Neuronal stem cell (in vitro differentiated cells): ENCODE data around the gene LANCL3.

Source experiments
- DNase-seq: peaks from one replicate; pipeline ENCODE4 v3.0.0-alpha.2; 2013; ENCODE audit warnings: low spot score
- H2AFZ ChIP-seq: one replicate; pipeline ENCODE4 v1.6.1; 2013; ENCODE audit warnings: mild to moderate bottlenecking, low read length, inconsistent platforms
- H2AK5ac ChIP-seq: 2 replicates; pipeline ENCODE4 v1.6.1; 2013; ENCODE audit warnings: low read depth, mild to moderate bottlenecking, inconsistent platforms, low read length, moderate library complexity, mixed read lengths
- H2BK120ac ChIP-seq: 2 replicates; pipeline ENCODE4 v1.6.1; 2013; ENCODE audit warnings: low read depth, mild to moderate bottlenecking, inconsistent platforms, low read length, moderate library complexity, mixed read lengths
- H2BK12ac ChIP-seq: one replicate; pipeline ENCODE4 v1.6.1; 2013; ENCODE audit warnings: low read length, inconsistent platforms
- H2BK15ac ChIP-seq: 2 replicates; pipeline ENCODE4 v1.6.1; 2013; ENCODE audit warnings: mild to moderate bottlenecking, low read length, inconsistent platforms, mixed read lengths
- H2BK5ac ChIP-seq: one replicate; pipeline ENCODE4 v1.6.1; 2013; ENCODE audit warnings: inconsistent platforms, mild to moderate bottlenecking, low read length, moderate library complexity
- H3K14ac ChIP-seq: one replicate; pipeline ENCODE4 v1.6.1; 2013; ENCODE audit warnings: low read length, inconsistent platforms
- H3K18ac ChIP-seq: 2 replicates; pipeline ENCODE4 v1.6.1; 2013; ENCODE audit warnings: low read length, inconsistent platforms
- H3K23ac ChIP-seq: 2 replicates; pipeline ENCODE4 v1.6.1; 2013; ENCODE audit warnings: low read depth, mild to moderate bottlenecking, mixed read lengths, low read length, inconsistent platforms; ENCODE audit not compliant: poor library complexity
- H3K27ac ChIP-seq: replicated peaks from 3 replicates; pipeline ENCODE4 v1.5.1; 2013; ENCODE audit warnings: low read length, inconsistent platforms
- H3K27me3 ChIP-seq, 3 experiments: 2 replicates each; pipeline ENCODE4 v1.6.1; 2013; ENCODE audit warnings: low read length in 3 of 3, mild to moderate bottlenecking in 2 of 3, inconsistent platforms in 1 of 3, low read depth in 1 of 3, mixed read lengths in 1 of 3, moderate library complexity in 1 of 3; ENCODE audit not compliant: control insufficient read depth in 3 of 3, insufficient read depth in 3 of 3
- H3K36me3 ChIP-seq, 2 donors: replicated peaks in 1 of 2; 2 replicates each; pipeline ENCODE4 v1.6.1; 2013; ENCODE audit warnings: low read length in 2 of 2; ENCODE audit not compliant: control insufficient read depth in 2 of 2, insufficient read depth in 2 of 2
- H3K4ac ChIP-seq: 2 replicates; pipeline ENCODE4 v1.6.1; 2013; ENCODE audit warnings: inconsistent platforms, mild to moderate bottlenecking, low read length, moderate library complexity
- H3K4me1 ChIP-seq, 2 donors: 1 replicate in 1 of 2; 2 replicates in 1 of 2; pipeline ENCODE4 v1.6.1; 2013; ENCODE audit warnings: low read length in 2 of 2, low read depth in 1 of 2; ENCODE audit not compliant: control insufficient read depth in 2 of 2, insufficient read depth in 1 of 2
- H3K4me2 ChIP-seq: one replicate; pipeline ENCODE4 v1.6.1; 2013; ENCODE audit warnings: mild to moderate bottlenecking, low read length, inconsistent platforms; ENCODE audit not compliant: insufficient read depth, poor library complexity, severe bottlenecking
- H3K4me3 ChIP-seq, 2 donors: 2 replicates each; pipeline ENCODE4 v1.5.1; 2013; ENCODE audit warnings: low read length in 2 of 2, mild to moderate bottlenecking in 2 of 2, inconsistent platforms in 1 of 2, moderate library complexity in 1 of 2
- H3K79me1 ChIP-seq: one replicate; pipeline ENCODE4 v1.6.1; 2013; ENCODE audit warnings: low read depth, mild to moderate bottlenecking, inconsistent platforms, low read length, moderate library complexity
- H3K9ac ChIP-seq: one replicate; pipeline ENCODE4 v1.6.1; 2013; ENCODE audit warnings: mild to moderate bottlenecking, low read depth, low read length, inconsistent platforms; ENCODE audit not compliant: poor library complexity
- H3K9me3 ChIP-seq, 2 donors: replicated peaks in 1 of 2; 2 replicates each; pipeline versions ENCODE3 to v1.6.1; 2013; ENCODE audit warnings: low read length in 2 of 2, mild to moderate bottlenecking in 2 of 2, inconsistent platforms in 1 of 2, low read depth in 1 of 2, mixed read lengths in 1 of 2, moderate library complexity in 1 of 2; ENCODE audit not compliant: control insufficient read depth in 2 of 2, insufficient read depth in 1 of 2
- H4K8ac ChIP-seq: one replicate; pipeline ENCODE4 v1.6.1; 2013; ENCODE audit warnings: low read depth, mild to moderate bottlenecking, inconsistent platforms, low read length, moderate library complexity
- H4K91ac ChIP-seq: one replicate; pipeline ENCODE4 v1.6.1; 2013; ENCODE audit warnings: low read length, low read depth, mild to moderate bottlenecking, inconsistent platforms; ENCODE audit not compliant: poor library complexity
- WGBS, 2 donors: extraction: QIAGEN DNeasy Blood & Tissue Kit; methylation state at CpG; one replicate each; pipeline ENCODE4 v1.1.7; 2013; ENCODE audit warnings: missing lambda C conversion rate in 2 of 2, mixed read lengths in 1 of 2; ENCODE audit not compliant: insufficient read length in 2 of 2, insufficient replicate concordance in 1 of 2; ENCODE audit errors: extremely low coverage in 2 of 2; 5-methylcytosine and 5-hydroxymethylcytosine counted together

LANCL3 gene

DNA sequence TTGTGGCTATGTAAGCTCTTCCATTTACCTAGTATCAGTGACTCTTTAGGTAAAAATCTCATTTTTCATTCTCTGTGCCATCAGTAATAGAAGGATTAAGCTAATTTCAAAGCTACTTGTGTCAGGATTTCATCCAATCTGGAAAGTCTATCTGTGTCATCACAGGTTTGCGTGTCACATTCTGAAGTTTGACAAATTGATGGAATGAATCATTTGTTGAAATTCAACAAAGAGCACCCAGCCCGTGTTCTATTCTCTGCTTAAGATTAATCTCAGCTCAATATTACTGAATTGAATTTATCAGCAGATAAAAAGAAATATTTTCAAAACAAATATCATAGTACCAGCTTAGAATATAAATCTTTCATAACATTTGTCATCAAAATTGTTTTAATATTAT, 35.8 kb downstream of the LANCL3 start:
- Histone ChIP-seq H2AFZ (no peak overlapping the region), H3K4me1 (no peaks in the 10 kb centered on the region), H3K79me1 (no peaks in the 10 kb centered on the region), H2BK15ac (no peak overlapping the region), H3K9me3 (no peaks in the 10 kb centered on the region), H3K9ac (no peak overlapping the region), H4K8ac (no peak overlapping the region), H2BK12ac (no peak overlapping the region), H3K23ac (no peak overlapping the region), H3K18ac (no peak overlapping the region), H3K36me3 (no peaks in the 10 kb centered on the region), H4K91ac (no peak overlapping the region), H3K4me2 (no peak overlapping the region), H2AK5ac (no peak overlapping the region), H2BK5ac (no peak overlapping the region), H3K4ac (no peak overlapping the region), H3K27ac (no peak overlapping the region), H3K4me3 (no peak overlapping the region), H3K14ac (no peak overlapping the region), H2BK120ac (no peak overlapping the region), H3K27me3 (peaks cover 0 to 3% (median 0%) of the 10 kb centered on the region in 3 experiments)
- DNase-seq, result no peak
- no CpG with 5 or more reads among the region's 2 CpGs for WGBS, 2 donors

DNA sequence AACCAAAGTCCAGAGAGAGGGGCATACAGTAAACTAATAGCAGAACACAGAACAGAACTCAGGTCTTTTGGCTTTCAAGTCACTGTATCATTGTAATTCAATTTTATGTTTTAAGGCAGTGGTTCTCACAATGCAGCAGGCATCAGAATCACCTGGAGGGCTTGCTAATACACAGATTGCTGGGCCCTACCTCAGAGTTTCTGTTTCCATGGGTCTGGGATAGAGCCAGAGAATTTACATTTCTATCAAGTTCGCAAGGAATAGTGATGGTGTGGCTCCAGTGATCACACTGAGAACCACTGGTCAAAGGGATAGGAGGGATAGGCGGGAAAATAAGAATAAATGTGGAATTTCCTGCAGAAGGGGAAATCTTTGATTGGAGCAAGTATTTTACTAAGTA, 36.7 kb downstream of the LANCL3 start:
- no peak overlapping the region for H3K23ac ChIP-seq

DNA sequence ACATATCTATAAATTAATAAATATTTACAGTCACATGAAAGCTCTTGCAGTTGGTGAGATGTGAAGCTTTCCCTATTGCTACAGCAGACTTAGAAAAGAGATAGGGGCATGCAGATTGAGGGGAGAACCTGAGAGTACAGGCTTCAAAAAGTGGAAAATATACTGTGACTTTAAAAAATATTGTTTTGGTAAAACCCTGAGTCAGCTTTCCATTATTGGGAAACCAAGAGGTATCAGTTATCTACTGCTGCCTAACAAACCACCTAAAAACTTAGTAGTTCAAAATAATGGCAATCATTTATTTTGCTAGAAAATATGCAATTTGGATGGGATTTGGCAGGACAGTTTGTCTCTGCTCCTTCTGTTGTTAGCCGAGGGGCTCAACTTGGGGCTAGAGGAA, 38.3 kb downstream of the LANCL3 start:
- Histone ChIP-seq H3K4me3 (no peak overlapping the region), H3K14ac (no peak overlapping the region), H3K79me1 (no peaks in the 10 kb centered on the region), H2BK15ac (no peak overlapping the region), H3K27ac (no peak overlapping the region), H2AFZ (no peak overlapping the region), H3K27me3 (peaks cover 0 to 3% (median 0%) of the 10 kb centered on the region in 3 experiments), H3K23ac (no peak overlapping the region), H2BK120ac (no peak overlapping the region), H2BK12ac (no peak overlapping the region), H3K36me3 (no peaks in the 10 kb centered on the region), H4K8ac (no peak overlapping the region), H3K4me2 (no peak overlapping the region), H3K18ac (no peak overlapping the region), H3K4ac (no peak overlapping the region), H3K9me3 (no peaks in the 10 kb centered on the region), H3K9ac (no peak overlapping the region), H4K91ac (no peak overlapping the region), H2BK5ac (no peak overlapping the region), H3K4me1 (no peaks in the 10 kb centered on the region), H2AK5ac (no peak overlapping the region)
- no peak for DNase-seq
- no CpG with 5 or more reads among the region's 1 CpG for whole genome bisulfite sequencing, 2 donors

More for the DNA sequence above, 36.7 kb downstream of the LANCL3 start:
- no peak overlapping the region for H3K4me2 ChIP-seq
- H2BK120ac ChIP-seq, result no peak overlapping the region
- no peaks in the 10 kb centered on the region for H3K79me1 ChIP-seq
- peaks cover 0 to 3% (median 0%) of the 10 kb centered on the region in 3 experiments for H3K27me3 ChIP-seq
- H2BK12ac ChIP-seq, result no peak overlapping the region
- H2BK5ac ChIP-seq, result no peak overlapping the region
- H3K27ac ChIP-seq, result no peak overlapping the region
- no peak overlapping the region for H4K8ac ChIP-seq
- no peak overlapping the region for H3K4me3 ChIP-seq
- H3K36me3 ChIP-seq, result no peaks in the 10 kb centered on the region
- H3K9me3 ChIP-seq, result no peaks in the 10 kb centered on the region
- no peak overlapping the region for H2AK5ac ChIP-seq
- H2AFZ ChIP-seq, result no peak overlapping the region
- WGBS, 2 donors, result no CpG with 5 or more reads among the region's 2 CpGs
- no peak overlapping the region for H4K91ac ChIP-seq
- no peak for DNase-seq
- H3K4ac ChIP-seq, result no peak overlapping the region
- H2BK15ac ChIP-seq, result no peak overlapping the region
- H3K9ac ChIP-seq, result no peak overlapping the region
- H3K4me1 ChIP-seq, result no peaks in the 10 kb centered on the region
- H3K18ac ChIP-seq, result no peak overlapping the region
- no peak overlapping the region for H3K14ac ChIP-seq

DNA sequence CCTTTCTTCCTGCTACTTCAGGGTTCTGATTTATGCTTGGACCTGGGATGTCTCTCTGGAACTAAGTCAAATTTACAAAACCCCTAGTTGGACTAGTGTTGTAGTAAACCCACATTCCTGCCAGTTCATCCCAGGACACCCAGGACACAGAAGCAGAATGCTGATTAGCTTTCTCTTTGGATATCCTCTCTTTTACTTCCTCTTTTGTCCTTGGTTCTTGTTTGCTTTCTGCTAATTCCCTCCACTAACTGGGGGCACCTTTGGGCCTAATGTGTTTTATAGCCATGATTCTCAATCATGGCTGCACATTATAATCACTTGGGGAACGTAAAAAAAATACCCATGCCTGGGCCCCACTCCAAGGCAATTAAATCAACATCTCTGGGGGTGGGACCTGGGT, 42.5 kb downstream of the LANCL3 start:
- no peak overlapping the region for H3K4ac ChIP-seq
- H4K8ac ChIP-seq, result no peak overlapping the region
- no peaks in the 10 kb centered on the region for H3K9me3 ChIP-seq
- H3K9ac ChIP-seq, result no peak overlapping the region
- H3K27ac ChIP-seq, result no peak overlapping the region
- no peaks in the 10 kb centered on the region for H3K4me1 ChIP-seq
- no peak overlapping the region for H4K91ac ChIP-seq
- no peaks in the 10 kb centered on the region for H3K36me3 ChIP-seq
- H3K4me2 ChIP-seq, result no peak overlapping the region
- WGBS, 2 donors, result no CpG with 5 or more reads among the region's 1 CpG
- no peaks in the 10 kb centered on the region for H3K27me3 ChIP-seq
- H2AK5ac ChIP-seq, result no peak overlapping the region
- DNase-seq, result no peak
- H3K14ac ChIP-seq, result no peak overlapping the region
- no peak overlapping the region for H3K18ac ChIP-seq
- H2BK120ac ChIP-seq, result no peak overlapping the region
- no peak overlapping the region for H2AFZ ChIP-seq
- no peaks in the 10 kb centered on the region for H3K79me1 ChIP-seq
- H3K23ac ChIP-seq, result no peak overlapping the region
- H2BK15ac ChIP-seq, result no peak overlapping the region
- H2BK5ac ChIP-seq, result no peak overlapping the region
- H2BK12ac ChIP-seq, result no peak overlapping the region
- no peak overlapping the region for H3K4me3 ChIP-seq
